Measurements from ENCODE around the gene SLCO4C1.
A peak's percentile ranks its signal among the peaks of the same experiment; 100 is the strongest.

The SLCO4C1 gene

GRCh38 chr5:102296178-102296817 is at the start of gene SLCO4C1 (continued):
- no peak for TF ChIP-seq ZNF148 (tag by site-specific recombination; IDR thresholded peaks at IDR 0.05; ENCODE audit: borderline replicate concordance)
- TF ChIP-seq SETDB1 (IDR thresholded peaks at IDR 0.05; ENCODE audit: insufficient read length, low read length) = no peak
- TF ChIP-seq ZBTB10 (tag by site-specific recombination; IDR thresholded peaks at IDR 0.05) = peak; percentile 70
- TF ChIP-seq ZNF114 (tag by site-specific recombination; IDR thresholded peaks at IDR 0.05) = no peak
- TF ChIP-seq GLIS1 (tag by site-specific recombination; IDR thresholded peaks at IDR 0.05) = peak; percentile 78
- TF ChIP-seq ZNF426 (tag by site-specific recombination; IDR thresholded peaks at IDR 0.05) = no peak
- TF ChIP-seq ZNF133 (tag by site-specific recombination; IDR thresholded peaks at IDR 0.05) = no peak
- peak; percentile 41; the same call in 1 of the 2 replicates for TF ChIP-seq ZNF629 (tag by site-specific recombination; IDR thresholded peaks at IDR 0.05)
- peak; percentile 45; the same call in 1 of the 2 replicates for TF ChIP-seq KLF8 (tag by site-specific recombination; IDR thresholded peaks at IDR 0.05)
- no peak for TF ChIP-seq ZNF571 (tag by site-specific recombination; IDR thresholded peaks at IDR 0.05)
- no peak for TF ChIP-seq ZNF791 (tag by site-specific recombination; IDR thresholded peaks at IDR 0.05)
- TF ChIP-seq ZNF843 (tag by site-specific recombination; IDR thresholded peaks at IDR 0.05) = peak; percentile 22; the same call in 1 of the 2 replicates
- TF ChIP-seq ZNF670 (tag by site-specific recombination; IDR thresholded peaks at IDR 0.05; ENCODE audit: low read depth) = no peak
- no peak for TF ChIP-seq PBX3 (CRISPR knock-in tag; IDR thresholded peaks at IDR 0.05)
- TF ChIP-seq YY2 (tag by site-specific recombination; IDR thresholded peaks at IDR 0.05) = no peak
- no peak for TF ChIP-seq GFI1B (tag by site-specific recombination; IDR thresholded peaks at IDR 0.05)
- TF ChIP-seq ZBTB11 (tag by site-specific recombination; conservative IDR thresholded peaks at IDR 0.05; ENCODE audit: low read depth) = peak; percentile 38; the same call in 1 of the 2 replicates
- no peak for TF ChIP-seq ZNF138 (tag by site-specific recombination; IDR thresholded peaks at IDR 0.05; ENCODE audit: borderline replicate concordance)
- TF ChIP-seq ZNF488 (tag by site-specific recombination; IDR thresholded peaks at IDR 0.05) = no peak
- no peak for TF ChIP-seq ZNF16 (tag by site-specific recombination; IDR thresholded peaks at IDR 0.05; ENCODE audit: low read depth)
- no peak for TF ChIP-seq ZNF549 (tag by site-specific recombination; IDR thresholded peaks at IDR 0.05)
- TF ChIP-seq ZNF837 (tag by site-specific recombination; IDR thresholded peaks at IDR 0.05) = no peak
- TF ChIP-seq OVOL3 (tag by site-specific recombination; IDR thresholded peaks at IDR 0.05) = no peak
- peak; percentile 62; the same call in 1 of the 2 replicates for TF ChIP-seq ZNF610 (tag by site-specific recombination; IDR thresholded peaks at IDR 0.05; ENCODE audit: borderline replicate concordance)
- peak; percentile 96 for TF ChIP-seq ZBTB8A (tag by site-specific recombination; IDR thresholded peaks at IDR 0.05)
- no peak for TF ChIP-seq ZNF146 (tag by site-specific recombination; IDR thresholded peaks at IDR 0.05)
- no peak for TF ChIP-seq ZNF391 (tag by site-specific recombination; IDR thresholded peaks at IDR 0.05; ENCODE audit: borderline replicate concordance, low read depth)
- TF ChIP-seq ZNF529 (tag by site-specific recombination; IDR thresholded peaks at IDR 0.05; ENCODE audit: insufficient replicate concordance) = no peak

Measured in HEK293 (cell line).